ENCODE measurements around the gene TAS2R60.
"Not testable (repeated sequence)": the region's sequence is repeated elsewhere in the genome, so short reads cannot be mapped to it uniquely, and the experiment has no call there.

The TAS2R60 gene

DNA sequence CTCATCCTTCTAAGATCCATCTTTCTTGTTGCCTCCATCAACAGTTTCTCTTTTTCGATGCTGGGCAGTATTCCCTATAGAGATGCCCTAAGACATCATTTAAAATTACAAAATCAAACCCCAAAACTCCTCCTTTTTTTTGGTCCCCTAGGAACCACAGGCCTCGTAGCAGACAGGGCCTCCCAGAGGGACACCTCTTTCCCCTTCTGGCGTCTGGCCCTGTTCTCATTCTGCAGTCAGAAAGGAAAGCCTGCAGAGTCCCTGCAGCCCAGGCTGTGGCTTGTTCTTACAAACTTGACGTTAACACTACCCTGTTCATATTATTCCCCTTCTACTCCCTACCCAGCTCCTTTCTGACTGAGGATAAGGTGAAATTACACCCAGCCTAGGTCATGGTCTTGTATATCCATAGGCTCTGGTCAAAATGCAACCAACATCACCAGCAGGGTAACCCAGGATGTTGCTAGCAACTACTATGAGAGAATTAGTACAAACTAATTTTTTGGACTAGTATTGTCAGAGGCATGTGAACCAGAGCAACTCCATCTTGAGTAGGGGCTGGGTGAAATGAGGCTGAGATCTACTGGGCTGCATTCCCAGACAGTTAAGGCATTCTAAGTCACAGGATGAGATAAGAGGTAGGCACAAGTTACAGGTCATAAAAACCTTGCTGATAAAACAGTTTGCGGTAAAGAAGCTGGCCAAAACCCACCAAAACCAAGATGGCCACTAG lies 31.1 kb upstream of the TAS2R60 start:
- no peak for DNase-seq (ENCODE audit: low read depth)

DNA sequence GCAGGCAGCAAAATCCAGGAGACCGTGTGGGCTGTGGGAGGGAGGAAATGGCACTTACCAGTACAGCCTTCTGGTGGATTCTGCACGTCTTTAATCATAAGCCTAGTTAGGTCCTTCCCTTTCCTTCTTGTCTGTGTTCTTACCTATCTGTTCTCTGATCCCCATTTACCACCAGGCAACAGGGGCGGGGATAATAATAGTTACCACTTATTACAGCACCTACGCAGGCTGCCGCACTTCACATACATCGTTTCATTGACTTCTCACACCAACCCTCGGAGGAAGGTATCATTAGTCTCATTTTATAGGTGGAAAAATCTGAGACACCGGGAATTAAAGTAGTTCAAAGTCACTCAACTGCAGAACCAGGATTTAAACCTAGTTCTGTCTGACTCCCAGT lies 30.1 kb upstream of the TAS2R60 start:
- DNase-seq (ENCODE audit: low read depth), result no peak

GRCh38 chr7:143415209-143415608 lies 28.0 kb upstream of the TAS2R60 start:
- DNase-seq (ENCODE audit: low read depth), result not testable (repeated sequence)

DNA sequence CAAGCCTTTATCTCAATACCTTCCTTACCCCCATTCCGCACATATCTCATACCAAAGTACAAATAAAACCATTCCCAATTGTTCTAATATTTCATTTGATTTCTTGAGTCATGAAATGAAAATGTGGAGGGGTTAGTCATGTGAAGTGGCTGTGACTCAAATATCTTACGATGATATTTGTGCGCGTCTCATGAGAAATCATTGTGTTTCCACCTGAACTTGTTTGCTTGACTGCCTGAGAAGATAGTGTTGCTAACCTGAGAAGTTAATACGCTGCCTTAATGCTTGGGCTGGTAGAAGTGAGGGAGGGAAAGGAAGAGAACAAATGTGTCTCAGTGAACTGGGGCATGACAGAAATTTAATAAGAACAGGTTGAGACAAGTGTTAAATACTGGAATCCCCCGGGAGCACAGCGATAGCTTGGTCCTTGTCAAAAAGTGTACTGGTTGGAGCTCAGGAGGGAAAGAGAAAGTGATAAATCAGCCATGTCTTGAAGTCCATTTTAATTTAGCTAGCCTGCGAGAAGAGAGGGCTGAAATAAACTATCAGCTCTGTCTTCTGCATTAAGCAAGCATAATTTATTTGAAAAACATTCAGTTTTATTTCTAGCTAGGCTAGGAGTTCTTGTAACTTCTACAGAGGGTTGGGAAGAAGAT lies 27.4 kb upstream of the TAS2R60 start:
- no peak for DNase-seq (ENCODE audit: low read depth)

GRCh38 chr7:143416565-143417149 lies 26.6 kb upstream of the TAS2R60 start:
- DNase-seq (ENCODE audit: low read depth), result no peak

- no peak for DNase-seq (ENCODE audit: low read depth)
Measured at GRCh38 chr7:143417734-143418383, 25.4 kb upstream of the TAS2R60 start.

GRCh38 chr7:143418681-143419458 lies 24.4 kb upstream of the TAS2R60 start:
- no peak for DNase-seq (ENCODE audit: low read depth)

DNA sequence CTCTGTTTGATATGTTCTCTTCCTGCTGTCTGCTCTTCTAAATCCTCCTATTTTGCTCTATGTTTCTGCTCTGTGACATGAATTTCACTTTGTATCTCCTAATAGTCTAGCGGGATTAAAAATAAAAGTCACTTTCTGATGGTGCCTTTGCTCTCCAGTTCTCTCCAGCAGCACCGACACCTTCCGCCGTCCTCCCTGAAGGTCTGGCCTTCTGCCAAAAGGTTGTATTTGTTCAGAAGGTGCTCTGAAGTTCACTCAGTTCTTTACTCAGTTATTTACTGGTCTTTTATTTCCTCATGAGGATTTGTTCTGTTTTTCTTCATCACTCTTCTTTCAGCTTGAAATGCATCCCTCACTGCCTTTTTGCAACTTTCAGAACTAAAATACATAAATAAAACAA lies 23.4 kb upstream of the TAS2R60 start:
- DNase-seq (ENCODE audit: low read depth), result no peak

- DNase-seq (ENCODE audit: low read depth), result not testable (repeated sequence)
Measured at GRCh38 chr7:143420624-143421023, 22.6 kb upstream of the TAS2R60 start.

GRCh38 chr7:143422033-143422432 lies 21.2 kb upstream of the TAS2R60 start:
- DNase-seq (ENCODE audit: low read depth), result no peak

- not testable (repeated sequence) for DNase-seq (ENCODE audit: low read depth)
Measured at GRCh38 chr7:143424476-143424875, 18.8 kb upstream of the TAS2R60 start.

- DNase-seq (ENCODE audit: low read depth), result no peak
Measured at GRCh38 chr7:143426479-143427142, 16.6 kb upstream of the TAS2R60 start.

DNA sequence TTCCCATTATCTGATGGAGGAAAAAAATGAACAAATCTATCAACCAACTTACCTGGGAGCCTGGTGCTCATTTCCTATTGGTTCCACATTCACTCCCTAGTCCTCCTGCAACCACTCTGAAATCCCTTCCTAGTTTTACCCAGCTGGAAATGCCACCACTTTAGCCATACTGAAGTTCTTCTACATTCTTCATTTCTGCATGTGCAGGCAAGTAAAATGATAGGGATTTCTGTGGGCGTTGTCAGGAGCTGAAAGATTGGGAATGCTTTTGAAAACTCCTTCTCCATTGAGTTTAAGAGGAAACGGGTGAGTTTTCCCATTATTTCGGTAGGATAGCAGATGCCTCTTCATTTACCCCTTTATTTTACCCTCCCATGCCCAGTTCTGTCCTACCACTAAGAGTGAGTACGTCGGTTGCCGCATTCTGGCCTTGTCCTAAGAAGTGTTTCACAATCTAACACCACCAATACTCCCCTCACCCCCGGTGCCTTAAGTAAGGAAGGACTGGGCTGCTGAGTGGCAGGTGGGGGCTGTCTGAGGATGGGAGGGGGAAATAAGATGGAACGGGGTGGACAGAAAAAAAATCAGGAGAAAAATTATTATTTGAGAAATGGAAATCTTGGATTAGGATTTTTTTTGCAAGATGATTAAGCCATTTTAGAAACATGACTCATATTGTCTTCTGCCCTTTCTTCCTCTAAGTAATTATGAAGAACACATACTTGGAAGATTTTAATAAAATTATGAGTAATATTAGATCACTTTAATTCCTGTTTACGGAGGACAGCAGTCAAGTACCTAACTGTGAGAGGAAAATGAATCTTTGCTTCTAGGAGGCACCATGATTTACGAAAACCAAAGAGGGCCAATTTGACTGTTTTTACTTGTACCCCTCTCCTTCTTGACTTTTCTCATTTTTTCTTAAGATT lies 13.2 kb upstream of the TAS2R60 start:
- DNase-seq (ENCODE audit: low read depth), result no peak

DNA sequence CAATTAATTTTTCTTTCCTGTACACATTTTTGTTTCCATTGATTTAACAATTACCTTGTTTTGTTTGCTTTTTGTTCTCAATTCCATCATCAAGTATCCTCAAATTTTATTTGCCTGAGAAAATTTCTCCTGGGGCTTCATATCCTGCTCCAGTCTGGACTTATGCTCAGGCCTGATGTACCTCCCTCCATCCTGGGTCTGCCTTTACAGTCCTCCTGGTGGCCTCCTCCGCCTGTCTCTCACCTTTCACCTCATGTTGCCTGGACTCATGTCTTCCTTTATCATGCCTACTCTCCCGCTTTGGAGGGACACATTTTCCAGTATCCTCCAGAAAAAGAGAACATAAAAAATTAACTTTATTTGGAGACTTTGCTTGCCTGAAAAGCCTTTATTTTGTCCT lies 12.1 kb upstream of the TAS2R60 start:
- no peak for DNase-seq (ENCODE audit: low read depth)

- no peak for DNase-seq (ENCODE audit: low read depth)
Measured at GRCh38 chr7:143433759-143434158, 9.5 kb upstream of the TAS2R60 start.

GRCh38 chr7:143434660-143435059 lies 8.6 kb upstream of the TAS2R60 start:
- no peak for DNase-seq (ENCODE audit: low read depth)

GRCh38 chr7:143435266-143435665 lies 8.0 kb upstream of the TAS2R60 start:
- no peak for DNase-seq (ENCODE audit: low read depth)

DNA sequence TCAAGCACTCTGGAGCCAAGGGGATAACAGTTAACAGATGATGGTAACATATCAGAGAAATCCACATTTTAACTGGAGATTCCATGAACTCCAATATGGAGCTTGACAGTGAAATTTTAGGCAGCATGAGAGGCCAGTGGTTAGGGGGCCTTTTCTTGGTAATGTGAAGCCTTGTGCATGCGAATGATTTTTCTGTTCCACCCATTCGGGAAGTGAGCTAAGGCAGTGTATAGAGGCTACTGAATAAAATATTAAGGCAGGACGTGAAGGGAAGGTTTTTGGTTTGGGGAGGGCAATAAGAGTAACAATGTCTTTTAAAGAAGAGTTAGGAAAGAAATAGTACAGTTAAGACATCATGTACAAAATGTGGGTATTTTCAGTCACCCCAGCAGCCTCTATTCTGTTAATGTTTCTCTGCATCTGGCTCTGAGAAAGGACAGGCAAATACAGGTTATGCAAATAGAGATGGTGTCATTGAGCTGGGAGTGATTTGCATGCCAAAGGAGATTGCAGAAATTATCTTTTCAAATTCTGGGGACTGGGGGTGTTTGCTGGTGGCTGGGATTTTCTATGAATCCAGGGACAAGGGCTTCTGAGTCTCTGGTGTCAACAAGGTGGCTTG lies 6.8 kb upstream of the TAS2R60 start:
- DNase-seq (ENCODE audit: low read depth), result no peak

- no peak for DNase-seq (ENCODE audit: low read depth)
Measured at GRCh38 chr7:143437578-143437977, 5.7 kb upstream of the TAS2R60 start.

- no peak for DNase-seq (ENCODE audit: low read depth)
Measured at GRCh38 chr7:143439866-143440265, 3.4 kb upstream of the TAS2R60 start.
